Esophagus muscularis mucosa (tissue), 4 donors: ENCODE data around the gene CCDC187.

ENCODE experiments used
- CTCF ChIP-seq, 3 experiments: fragments of 200-600 bp in 2 of 3; fragments of 450-650 bp in 1 of 3; sonication (generic) in 2 of 3; IDR thresholded peaks; one replicate each; pipeline ENCODE4 v1.5.1; 2017 to 2019; ENCODE audit warnings: antibody characterized with exemption in 3 of 3, mild to moderate bottlenecking in 2 of 3, moderate library complexity in 1 of 3
- EP300 ChIP-seq: sonication (generic); formaldehyde crosslinking; IDR thresholded peaks from one replicate; pipeline ENCODE4 v1.6.1; 2017; ENCODE audit warnings: antibody characterized with exemption
- POLR2AphosphoS5 ChIP-seq, 2 donors: sonication (generic); formaldehyde crosslinking; IDR thresholded peaks; one replicate each; pipeline ENCODE4 v1.6.1; 2017; ENCODE audit warnings: antibody characterized with exemption in 2 of 2

GRCh38 chr9:136323371-136323789 lies 19.5 kb upstream of the CCDC187 start:
- TF ChIP-seq POLR2AphosphoS5 (IDR thresholded peaks at IDR 0.05) (no peak), EP300 (no peak), CTCF (IDR thresholded peaks at IDR 0.05) (no peak)
